Middle frontal gyrus (tissue), 1 donor: Measurements from ENCODE around the gene ZNF134.
A peak's percentile ranks its signal among the peaks of the same experiment; 100 is the strongest.

ENCODE experiments used
- DNase-seq: peaks from one replicate; pipeline ENCODE4 v3.0.0-alpha.2; 2015; ENCODE audit warnings: low spot score; ENCODE audit errors: extremely low spot score

ZNF134 gene

DNA sequence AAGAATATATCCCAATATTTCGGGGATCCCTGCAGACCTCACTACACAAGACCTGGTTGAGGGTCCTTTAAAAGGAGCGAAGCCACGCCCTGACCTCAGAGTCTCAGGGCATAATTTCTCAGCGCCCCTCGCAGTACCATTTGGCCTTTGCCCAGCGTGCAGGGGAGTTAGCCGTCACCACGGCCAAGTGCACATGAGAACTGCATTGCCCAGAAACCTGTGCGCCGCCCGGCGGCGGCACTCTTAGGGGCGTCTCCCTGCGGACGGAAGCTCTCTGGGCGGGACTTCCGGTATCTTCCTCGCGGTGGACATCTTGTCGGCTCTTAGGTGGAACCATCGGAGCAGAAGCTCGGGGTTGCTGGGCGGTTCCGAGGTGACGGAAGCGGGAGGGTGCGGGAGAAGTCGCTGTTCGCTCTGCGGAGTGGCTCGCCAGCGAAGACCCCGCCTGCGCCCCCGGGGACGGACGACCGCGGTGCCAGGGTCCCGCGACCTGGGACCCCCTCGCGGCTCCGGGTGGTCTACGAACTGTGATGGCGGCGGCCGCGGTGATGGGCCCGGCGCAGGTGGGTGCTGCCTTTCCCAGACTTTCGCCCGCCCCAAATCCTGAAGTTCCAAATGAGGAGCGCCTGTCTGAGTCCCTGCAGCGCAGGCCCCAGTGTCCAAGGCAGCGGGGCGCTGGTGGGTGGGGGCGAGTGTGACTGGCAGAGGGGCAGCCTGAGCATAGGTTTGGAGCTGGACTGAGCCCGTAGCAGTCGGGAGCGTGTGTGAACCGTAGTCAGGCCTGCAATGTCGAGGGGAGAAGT, at the start of gene ZNF134:
Gene ZNF134 (plus strand): TSS at position 302 of the 803 bp plus-strand sequence. CDS start 5,227 bp downstream, outside the sequence.
- DNase-seq: peak; percentile 87

GRCh38 chr19:57566396-57567265, 47.4 kb upstream of the ZNF134 start:
- no peak for DNase-seq

DNA sequence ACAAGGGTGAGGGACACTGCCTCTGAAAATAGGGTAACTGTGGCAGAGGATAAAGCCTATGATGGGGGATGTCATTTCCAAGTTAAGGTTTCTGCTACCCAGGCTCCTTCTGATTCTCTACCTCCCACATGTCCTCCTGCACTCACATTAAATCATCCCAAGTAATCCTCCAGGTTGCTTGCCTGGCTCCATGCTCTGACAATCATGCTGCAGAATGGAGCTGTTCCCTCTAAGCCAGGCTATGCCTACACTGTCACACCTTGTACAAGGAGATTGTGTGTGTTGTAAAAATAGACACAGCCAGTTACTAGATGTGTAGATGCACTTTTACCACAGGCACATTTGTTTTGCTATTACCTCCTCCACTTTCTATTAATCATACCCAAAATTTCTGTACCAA, 43.3 kb upstream of the ZNF134 start:
- DNase-seq: no peak

GRCh38 chr19:57572415-57572947, 41.6 kb upstream of the ZNF134 start:
- DNase-seq: no peak

DNA sequence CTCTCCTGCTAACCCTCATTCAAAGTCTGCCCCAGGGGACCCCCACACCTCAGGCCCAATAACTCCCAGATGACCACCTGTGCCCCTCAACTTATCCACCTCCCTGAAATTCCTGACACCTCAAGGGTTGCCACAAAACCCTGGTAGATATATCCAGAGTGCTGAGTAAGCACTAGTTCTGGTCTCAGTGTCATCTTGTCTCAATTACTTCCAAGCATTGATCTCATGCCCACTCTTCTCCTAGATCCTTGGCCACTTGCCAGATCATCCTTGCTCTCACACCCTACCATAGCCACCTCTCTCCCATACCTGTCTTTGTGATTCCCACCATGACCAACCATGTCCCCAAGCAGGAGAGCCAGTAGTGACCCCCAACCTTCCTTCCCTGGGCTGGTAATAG, 37.4 kb upstream of the ZNF134 start:
- DNase-seq: no peak

GRCh38 chr19:57578487-57579205, 35.4 kb upstream of the ZNF134 start, which contains the start of gene ZNF416:
ZNF416 (minus strand) TSS chr19:57578911; CDS start chr19:57578704, 207 bp downstream.
- DNase-seq: peak; percentile 98

DNA sequence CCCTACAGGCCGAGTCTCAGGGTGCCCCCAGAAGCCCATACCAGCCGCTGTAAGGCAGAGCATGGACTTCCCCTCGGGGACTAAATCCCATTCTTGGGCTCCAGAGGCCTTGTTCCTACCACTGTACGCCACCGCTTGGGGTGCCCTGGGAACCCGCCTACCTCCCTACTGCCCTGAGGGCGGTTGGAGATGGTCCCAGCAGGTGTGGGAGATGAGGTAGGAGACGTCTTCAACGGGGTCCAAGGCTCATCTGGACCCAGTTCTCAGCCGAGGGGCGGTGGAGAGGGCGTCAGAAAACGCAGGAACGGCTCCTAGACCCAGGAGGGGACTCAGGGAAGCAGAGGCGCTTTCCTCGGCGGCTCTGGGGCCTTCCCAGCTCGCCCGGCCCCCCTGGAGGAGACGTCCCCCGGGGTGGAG, 30.9 kb upstream of the ZNF134 start:
- no peak for DNase-seq

DNA sequence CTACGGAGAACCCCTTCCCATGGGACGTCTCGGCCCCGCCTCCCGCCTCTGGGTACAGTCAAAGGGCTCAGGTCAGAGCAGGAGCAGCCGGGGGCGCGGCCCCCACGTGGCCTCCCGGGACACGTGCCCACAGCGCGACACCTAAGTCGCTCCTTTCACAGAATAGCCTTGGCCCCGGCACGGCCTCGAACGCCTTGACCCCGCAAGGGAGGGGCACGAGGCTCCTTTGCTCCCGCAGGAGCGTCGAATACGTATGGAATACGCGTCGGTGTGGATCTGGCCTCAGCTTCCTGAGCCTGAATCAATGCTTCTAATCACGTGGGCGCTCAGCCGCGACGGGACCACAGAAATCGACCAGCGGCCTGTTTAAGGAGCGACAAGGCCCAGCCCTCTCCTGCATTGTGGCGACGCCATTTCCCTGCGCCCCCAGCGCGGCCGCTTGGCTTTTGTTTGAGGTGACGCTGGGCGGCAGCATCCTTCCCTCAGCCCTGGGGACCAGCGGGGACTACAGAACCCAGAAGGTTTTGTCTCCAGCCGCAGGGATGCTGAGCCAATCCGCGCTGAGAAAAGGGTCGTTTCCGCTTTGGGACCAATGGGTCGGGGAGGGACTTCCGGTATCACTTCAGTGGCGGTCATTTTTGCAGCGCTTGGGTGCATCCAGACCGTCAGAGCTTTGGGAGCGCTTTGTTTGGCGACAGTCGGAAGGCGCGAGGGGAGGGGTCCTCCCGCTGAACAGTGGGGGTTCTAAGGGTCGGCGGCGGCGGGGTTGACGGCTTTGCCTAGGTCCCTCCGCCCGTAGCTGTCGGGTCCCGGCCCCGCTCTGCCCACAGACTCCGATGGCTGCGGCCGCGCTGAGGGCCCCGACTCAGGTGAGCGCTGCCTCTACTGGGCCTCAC, 30.3 kb upstream of the ZNF134 start, which contains the start of gene ZIK1:
Gene ZIK1 (plus strand): TSS at position 625 of the 896 bp plus-strand sequence. CDS start 212 bp downstream, at position 837.
- DNase-seq: peak; percentile 95

GRCh38 chr19:57587529-57587928, 26.5 kb upstream of the ZNF134 start:
- DNase-seq: no peak

GRCh38 chr19:57599377-57599760, 14.7 kb upstream of the ZNF134 start:
- no peak for DNase-seq

GRCh38 chr19:57599761-57600383, 14.2 kb upstream of the ZNF134 start, which contains the start of gene ZNF530:
ZNF530 (plus strand) TSS chr19:57599885; CDS start chr19:57604346, 4,461 bp downstream.
- peak; percentile 86 for DNase-seq

DNA sequence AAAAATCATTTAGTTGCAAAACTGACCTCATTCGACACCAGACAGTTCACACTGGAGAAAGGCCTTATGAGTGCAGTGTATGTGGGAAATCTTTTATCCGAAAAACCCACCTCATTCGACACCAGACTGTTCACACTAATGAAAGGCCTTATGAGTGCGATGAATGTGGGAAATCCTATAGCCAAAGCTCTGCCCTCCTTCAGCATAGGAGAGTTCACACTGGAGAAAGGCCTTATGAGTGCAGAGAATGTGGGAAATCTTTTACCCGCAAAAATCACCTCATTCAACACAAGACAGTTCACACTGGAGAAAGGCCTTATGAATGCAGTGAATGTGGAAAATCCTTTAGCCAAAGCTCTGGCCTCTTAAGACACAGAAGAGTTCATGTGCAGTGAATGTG, 7.1 kb upstream of the ZNF134 start:
- DNase-seq: no peak

GRCh38 chr19:57611113-57611512, 2.9 kb upstream of the ZNF134 start:
- DNase-seq: no peak

DNA sequence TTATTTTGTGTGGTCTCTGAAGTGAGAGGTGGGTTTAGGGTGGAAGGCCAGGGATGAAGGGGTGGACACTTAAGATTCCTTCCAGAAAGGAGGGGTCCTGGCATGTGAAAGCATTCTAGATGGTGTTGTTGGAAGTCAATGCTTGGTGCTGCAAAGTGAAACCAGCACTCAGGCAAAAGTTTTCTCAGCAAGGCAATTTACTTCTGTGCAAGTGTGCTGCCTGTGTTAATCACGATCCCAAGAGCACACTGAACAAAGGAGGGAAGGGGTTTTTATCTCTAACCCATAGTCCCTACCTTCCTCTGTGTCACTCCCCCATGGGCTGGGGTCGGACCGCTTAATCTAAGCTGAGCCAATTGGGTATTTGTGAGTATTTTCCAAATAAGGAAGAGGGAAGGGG, 1.3 kb downstream of the ZNF134 start:
- no peak for DNase-seq

GRCh38 chr19:57620673-57621348, 6.8 kb downstream of the ZNF134 start:
- no peak for DNase-seq

GRCh38 chr19:57623091-57623490, 9.0 kb downstream of the ZNF134 start:
- DNase-seq: no peak

- DNase-seq: peak; percentile 91
Measured at GRCh38 chr19:57632987-57633831, 19.2 kb downstream of the ZNF134 start, which contains the start of gene ZNF211. ZNF211 (plus strand) TSS chr19:57633168; CDS start chr19:57633347, 179 bp downstream.

DNA sequence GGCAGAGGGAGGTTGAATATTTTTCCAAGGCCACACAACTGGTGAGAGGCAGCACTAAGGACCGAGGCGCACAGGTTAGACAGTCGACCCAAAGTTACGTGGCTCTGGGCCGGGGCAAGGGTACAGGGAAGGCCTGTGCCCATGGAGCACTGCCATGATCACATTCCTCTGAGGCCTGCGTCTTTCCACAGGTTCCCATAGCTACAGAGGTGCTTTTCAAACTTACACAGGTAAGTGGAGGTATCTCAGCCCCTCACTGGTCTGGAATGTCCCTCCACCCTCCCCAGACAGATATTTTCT, 19.7 kb downstream of the ZNF134 start:
- DNase-seq: no peak
